HG03460 (cell line): ENCODE measurements around the gene ADAMTS19.
"Not testable (repeated sequence)": the region's sequence is repeated elsewhere in the genome, so short reads cannot be mapped to it uniquely, and the experiment has no call there.

Experiments used
- ATAC-seq: cut with Tn5 transposase; IDR thresholded peaks from one replicate; pipeline ENCODE4 v1.9.1; 2021; ENCODE audit not compliant: unreplicated experiment

Gene ADAMTS19

DNA sequence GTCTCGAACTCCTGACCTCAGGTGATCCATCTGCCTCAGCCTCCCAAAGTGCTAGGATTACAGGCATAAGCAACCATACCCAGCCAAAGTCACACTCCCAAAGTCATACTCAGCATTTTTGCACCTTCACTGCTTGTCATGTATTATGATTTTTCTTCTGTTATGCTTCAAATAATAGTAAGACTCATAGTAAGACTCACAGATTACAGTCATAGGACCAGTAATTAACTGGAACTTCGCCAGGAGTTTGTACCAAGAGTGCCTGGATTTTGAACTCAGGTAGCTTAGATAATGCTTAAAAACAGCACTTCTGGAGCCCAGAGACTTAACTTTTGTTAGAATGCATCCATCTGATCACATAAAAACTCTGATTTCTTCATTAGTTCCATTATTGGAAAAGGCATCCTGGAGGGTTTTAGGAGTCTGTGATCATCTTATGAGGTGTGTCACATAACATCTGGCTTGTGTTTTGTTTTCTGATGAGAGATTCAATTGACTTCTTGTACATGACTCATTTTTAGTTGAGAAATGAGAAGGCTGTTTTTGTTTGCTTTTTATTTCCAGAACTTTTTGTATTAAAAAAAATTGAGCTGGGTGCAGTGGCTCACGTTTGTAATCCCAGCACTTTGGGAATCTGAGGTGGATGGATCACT is 131.5 kb downstream of the ADAMTS19 start:
- no peak for ATAC-seq

DNA sequence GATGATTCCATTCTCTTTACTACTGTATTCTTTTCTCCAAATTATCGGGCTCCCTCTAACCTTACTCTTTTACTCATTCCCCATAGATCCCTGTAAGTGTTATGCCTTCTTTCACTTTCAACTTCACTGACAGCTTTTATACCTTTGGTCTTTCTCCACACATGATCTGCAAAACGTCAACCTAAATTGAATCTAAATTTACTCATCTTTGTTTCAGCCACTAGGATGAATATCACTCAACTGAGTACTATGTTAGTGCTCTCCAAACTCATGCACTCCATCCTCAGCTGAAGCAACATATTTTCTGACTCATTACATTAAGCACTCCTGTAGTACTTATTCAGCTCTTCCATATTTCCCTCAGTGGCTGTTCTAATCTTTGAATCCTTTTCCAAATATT is 133.4 kb downstream of the ADAMTS19 start:
- no peak for ATAC-seq

DNA sequence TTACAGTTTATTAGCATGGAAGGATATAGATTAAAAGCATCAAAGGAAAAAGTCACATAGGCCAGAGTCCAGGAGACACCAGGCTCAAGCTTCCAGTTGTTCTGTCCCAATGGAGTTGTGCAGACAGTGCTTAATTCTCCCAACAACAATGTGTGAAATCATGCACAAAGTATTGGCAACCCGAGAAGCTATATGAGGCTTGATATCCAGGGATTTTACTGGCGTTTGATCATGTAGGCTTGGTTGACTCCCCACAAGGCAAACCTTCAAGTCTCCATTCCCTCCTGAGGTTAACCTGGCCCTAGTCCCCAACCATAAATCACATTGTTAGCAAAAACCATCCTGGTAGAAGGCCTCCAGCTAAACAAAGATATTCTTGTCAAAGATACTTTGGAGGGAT is 141.5 kb downstream of the ADAMTS19 start:
- ATAC-seq = no peak

DNA sequence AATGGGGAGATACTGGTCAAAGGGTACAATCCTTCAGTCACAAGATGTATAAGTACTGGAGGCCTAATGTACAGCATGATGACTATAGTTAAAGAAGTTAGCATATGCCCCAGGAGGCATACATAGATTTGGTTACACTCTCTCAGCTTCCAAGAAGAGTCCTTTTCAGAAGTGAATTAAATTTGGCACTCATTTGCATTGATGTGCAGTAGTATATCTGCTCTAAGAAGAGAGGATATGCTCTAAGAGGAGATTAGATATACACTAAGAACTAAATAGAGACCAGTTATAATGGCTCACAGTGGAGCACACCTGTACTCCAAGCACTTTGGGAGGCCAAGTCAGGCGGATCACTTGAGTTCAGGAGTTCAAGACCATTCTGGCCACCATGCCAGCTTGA is 148.3 kb downstream of the ADAMTS19 start:
- no peak for ATAC-seq

DNA sequence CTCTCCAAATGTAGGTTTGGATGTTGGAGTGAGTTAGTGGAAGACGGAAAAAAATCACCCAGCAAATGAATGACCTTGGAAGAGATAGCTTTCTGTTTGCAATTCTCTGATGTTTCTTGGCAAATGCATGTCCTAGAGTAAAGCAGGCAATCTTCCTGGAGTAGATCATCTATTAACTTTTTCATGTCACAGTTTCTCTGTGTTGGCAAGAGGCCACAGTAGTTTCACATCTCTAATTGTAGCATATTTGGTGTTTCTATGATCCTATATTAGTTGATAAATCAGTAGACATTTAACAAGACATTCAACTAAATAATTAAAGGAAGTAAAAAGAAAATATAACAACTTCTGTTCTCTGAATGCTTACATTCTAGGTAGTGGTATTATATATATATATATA is 149.6 kb downstream of the ADAMTS19 start:
- peak; percentile 82 for ATAC-seq

DNA sequence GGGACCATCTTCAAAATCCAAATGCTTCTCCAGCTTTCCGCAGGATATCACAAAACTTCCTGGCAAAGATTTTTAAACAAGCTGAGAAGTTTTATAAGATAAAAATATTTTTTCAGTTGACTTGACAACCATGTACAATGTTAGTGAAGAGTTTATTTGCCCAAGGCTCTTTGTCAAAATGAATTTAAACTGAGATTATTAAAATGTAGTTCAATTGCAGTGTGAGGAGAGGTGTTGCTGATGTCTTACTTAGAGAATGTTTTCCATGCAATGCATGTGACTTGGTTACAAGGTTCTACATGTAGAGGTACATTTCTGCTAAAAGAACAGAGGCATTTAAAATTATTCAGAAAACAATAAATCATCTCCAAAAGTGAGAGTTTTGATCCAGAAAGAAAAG is 156.4 kb downstream of the ADAMTS19 start:
- no peak for ATAC-seq

DNA sequence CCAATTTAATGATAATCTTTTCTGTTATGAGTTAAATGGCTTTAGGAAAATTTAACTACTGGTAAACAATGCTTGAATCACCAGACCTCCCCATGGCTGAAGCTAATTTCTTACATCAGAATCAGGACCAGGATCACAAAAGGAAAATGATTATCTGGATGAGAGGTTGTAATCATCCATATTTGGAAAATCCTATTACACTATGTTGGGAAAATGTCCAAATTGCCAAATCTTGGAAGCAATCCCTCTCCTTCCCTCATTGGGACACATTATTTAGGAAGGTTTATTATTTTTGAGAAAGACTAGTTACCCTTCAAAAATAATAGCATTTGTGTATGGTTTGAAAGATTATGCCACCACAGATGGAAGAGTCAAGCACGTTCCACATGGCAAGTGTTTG is 157.1 kb downstream of the ADAMTS19 start:
- ATAC-seq = no peak

DNA sequence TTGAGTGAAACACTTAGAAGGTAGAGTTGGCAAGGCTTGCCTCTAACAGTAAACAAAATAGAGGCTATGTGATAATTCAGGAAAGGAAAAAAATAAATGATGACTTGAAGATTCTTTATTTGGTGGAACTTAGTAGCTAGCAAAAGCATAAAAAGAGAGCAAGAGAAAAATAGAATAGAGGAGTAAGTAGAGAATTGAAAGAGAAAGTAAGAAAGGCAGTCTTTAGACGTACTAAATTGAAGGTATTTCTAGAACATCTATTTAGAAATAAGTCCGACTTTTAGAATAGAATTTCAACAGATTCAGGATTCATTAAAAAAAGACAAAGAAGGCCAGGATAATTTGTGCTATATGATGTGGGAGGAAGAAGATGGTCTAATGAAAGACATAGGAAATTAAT is 159.7 kb downstream of the ADAMTS19 start:
- ATAC-seq = no peak

DNA sequence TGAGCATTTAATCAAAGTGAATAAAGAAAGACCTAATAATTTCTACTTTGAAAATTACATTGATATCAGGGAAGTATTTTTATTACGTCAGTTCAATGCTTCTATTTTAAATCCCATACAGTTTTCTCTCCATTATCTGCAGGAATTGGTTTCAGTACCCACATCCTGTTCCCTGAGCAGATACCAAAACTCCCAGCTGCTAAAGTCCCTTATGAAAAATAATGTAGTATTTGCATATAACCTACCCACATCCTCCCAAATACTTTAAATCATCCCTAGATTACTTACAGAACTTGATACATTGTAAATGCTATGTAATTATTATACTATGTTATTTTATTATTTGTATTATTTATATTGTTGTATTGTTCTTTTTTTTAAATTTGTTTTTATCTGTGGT is 162.4 kb downstream of the ADAMTS19 start:
- ATAC-seq = no peak

DNA sequence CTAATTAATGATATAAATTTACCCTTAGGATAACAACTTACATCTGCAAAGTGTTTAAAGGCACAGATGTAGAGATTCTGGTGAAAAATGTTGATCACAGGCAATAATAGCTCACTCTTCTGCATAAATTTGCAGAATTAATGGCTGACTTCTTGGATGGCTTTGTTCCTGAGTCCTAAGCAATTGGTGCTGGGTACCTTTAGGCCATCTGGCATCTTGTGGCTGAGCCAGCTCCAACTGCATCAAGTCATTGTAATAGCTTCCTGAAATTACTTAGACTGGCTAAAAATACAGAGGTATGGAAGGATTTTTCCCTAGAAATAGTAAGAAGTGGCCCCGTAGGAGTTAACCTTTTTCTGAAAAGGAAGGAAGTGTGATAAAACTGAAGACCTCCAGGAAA is 169.5 kb downstream of the ADAMTS19 start:
- ATAC-seq = no peak

DNA sequence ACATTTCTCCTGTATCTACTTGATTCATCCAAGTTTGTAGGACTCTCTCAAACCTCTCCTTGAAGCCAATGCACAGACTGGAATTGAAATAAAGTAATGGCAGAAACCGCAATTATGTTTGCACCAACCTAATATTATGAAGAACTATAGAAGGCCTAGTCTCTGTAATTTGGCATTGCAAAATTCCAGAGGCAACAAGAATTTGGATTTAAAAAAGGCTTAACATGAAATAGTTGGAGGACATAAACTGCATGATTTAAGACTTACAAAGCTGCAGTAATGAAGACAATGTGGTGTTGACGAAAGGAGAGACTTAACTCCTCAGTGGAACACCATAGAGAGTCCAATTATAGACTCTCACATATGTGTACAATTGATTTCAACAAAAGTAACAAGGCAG is 170.0 kb downstream of the ADAMTS19 start:
- no peak for ATAC-seq

DNA sequence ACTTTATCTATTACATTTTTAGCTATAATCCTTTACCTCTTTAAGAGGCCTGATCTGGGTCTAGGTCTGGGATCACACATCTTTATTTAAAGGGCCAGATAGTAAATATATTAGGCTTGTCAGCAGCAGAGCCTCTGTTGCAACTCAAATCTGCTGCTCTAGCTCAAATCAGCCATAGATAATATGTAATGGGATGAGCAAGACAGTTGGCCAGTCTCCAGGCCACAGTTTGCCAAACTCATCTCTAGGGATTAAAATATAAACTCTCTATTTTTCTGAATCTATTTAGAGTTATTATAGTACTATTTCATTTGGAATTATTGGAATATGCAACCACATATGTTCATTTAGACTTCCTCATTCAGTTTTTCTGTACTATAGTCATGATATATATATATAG is 171.9 kb downstream of the ADAMTS19 start:
- ATAC-seq = no peak

DNA sequence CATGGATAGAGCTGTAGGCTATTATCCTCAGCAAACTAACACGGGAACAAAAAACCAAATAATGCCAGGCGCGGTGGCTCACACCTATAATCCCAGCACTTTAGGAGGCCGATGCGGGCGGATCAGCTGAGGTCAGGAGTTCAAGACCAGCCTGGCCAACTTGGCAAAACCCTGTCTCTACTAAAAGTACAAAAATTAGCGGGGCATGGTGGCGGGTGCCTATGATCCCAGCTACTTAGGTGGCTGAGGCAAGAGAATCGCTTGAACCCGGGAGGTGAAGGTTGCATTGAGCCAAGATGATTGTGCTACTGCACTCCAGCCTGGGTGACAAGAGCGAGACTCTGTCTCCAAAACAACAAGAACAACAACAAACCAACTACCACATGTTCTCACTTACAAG is 177.4 kb downstream of the ADAMTS19 start:
- ATAC-seq = not testable (repeated sequence)

DNA sequence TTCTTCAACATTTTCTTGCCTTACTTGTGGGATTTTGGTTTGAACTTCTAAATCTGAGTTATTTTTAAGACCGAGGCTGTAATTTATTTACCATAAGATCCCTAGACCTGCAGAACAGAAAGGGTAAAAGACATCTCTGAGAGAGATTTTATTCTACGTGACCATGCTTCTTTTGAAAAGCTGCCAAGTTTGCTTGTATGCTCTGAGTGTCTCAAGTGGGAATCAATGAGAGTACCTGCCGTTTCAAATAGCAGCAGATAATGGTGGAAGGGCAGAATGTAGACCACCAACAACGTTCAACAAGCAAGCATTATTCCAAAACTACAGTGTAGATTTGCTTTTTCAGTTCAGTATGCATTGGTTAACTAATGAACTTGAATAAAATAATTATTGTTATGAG is 179.2 kb downstream of the ADAMTS19 start:
- no peak for ATAC-seq

DNA sequence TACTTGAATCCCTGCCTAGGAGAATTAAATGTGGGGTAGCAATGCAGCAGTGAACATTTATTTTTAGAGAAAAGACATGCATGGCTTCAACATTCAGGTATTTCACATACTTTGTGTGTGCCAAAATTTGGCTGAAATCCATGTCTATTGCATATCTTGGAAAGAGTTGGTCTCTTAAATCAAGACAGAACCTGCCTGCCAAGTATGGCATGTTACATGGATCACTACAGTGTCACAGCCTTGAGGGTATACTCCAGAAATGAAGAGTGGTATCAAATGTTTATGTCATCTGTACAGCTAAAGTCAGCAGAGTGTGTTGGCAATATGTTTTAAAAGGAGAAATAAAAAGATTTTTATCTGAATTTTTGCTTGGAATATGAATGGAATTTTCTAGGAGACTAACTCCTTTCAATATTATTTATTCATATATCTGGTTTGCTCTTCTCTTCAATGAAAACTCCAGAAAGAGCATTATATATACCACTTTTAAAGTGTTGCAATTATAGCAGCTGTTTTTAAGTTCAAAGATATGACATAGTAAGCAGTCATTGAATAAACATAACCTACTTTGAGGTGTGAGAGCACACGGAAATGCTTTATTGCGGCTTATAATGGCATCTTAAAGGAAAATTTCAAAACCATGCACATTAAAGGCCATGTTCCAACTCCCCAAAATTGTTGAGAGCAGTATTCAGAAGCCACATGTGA is 192.4 kb downstream of the ADAMTS19 start:
- no peak for ATAC-seq

DNA sequence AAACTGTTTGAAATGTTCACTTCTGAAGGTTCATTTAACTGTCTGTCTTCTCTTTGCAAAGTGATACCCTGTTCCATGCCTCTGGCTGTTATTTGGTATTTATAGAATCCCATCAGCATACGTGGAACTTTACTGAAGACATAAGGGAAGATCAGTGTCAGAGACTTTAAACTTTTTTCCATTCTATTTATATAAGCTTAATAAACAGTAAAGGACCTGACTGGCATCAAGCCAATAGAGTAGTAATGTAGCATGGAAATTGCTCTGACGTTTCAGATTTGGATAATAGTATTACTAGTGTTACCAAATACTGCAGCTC is 192.9 kb downstream of the ADAMTS19 start:
- no peak for ATAC-seq

DNA sequence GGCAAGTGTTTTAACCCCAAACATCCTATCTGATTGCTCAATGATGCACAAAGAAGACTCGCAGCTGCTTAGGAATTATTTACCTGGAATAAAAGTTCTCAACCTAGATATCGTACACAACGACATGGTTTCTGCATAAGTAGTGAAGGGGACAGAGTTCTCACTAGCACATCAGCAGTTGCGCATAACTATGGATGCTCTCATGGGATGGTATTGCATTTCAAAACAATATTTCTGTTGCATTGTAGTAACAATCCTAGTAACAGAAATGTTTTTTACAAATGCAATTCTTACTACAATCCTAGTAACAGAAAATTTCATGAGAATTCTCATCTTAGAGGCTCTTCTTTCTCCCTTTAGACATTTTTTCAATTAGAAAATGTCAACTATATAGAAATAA is 193.3 kb downstream of the ADAMTS19 start:
- no peak for ATAC-seq

DNA sequence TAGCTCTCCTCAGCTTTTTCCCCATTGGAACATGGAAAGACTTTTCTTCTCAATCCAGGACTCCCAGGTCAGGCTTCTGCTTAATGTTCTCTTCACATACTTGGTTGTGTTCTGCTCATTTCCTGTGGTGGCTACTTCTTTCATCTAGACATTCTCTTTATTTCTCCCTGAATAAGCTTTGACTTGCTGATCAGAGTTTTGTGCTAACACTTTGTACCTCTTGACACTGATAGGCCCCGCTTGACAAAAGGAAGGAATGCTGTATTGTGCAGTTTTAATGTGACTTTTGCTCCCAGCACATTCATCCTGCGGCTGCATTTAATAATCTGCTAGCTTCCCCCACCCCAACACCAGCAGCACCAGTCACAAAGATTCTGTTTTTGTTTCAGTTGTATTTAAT is 196.9 kb downstream of the ADAMTS19 start:
- ATAC-seq = no peak

DNA sequence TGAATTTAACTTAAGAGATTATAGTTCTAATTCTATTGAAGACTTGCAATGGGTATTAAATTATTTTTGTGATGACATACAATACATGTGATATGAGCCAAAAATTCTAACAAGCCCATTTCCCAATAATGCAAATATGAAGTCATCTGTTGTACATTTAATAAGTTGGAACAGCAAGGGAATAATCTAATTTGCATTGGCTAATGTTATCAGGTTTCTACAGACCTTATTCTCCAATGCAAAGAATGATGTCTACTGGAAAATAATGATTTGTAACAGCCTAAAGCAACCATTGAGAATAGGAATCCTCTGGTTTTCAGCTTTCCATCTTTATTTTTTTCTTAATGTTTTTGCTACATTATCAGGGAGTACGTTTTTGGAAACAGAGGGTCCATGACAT is 198.7 kb downstream of the ADAMTS19 start:
- ATAC-seq = no peak

DNA sequence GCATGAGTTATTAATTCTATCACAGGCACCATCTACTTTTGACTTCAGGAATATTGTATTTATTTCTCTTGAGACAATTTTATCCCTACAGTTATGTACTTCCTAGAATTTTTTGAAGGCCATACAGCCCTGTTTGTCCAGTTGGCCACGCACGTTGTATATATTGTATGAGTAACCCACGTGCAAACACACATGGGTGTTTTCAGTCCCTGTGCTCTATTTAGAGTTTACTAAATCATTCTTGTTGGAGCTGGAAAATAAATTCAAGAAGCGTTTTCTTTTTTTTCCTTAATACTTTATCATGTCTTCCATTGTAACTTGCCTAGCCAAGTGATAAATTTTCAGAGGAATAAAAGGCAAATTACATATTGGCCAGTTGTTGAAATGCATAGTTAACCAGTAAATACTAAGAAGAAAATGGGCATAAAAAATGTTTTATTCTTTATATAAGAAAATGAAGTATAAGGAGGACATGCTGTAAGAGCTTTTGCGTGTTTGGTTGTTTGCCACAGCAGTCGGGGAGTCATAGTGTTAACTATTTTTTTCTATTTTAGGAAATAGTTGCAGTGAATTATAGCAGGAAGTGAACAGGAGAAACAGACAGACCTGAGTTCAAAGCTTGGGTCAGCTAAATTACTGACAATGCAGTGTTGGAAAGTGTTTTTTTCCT is 201.4 kb downstream of the ADAMTS19 start:
- ATAC-seq = no peak

DNA sequence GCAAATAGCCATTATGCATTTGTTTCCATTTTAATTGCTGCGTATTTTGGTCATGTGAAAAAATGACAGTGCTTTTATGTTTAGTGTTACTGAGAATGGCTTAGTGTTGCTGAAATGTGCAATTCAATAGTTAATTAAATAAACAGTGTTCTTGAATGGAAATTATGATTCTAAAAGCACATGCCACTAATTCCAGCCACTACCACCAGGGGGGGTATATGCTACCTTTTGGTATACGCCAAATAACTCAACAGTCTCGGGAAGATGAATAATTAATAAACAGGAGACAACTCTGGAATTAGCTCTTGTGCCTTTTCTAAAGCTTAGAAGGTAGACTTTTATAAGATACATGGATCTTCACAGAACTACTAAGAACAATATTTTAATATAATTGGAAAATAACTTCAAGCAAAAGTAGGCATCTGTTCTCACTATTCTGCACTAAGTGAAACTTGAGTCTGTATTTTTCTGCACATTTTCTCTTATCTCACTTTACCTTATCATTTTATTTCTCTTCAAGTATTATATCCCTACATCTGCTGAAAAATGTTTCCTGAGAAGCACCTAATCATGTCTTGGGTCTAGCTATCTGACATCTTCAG is 204.3 kb downstream of the ADAMTS19 start:
- ATAC-seq = peak; percentile 75

DNA sequence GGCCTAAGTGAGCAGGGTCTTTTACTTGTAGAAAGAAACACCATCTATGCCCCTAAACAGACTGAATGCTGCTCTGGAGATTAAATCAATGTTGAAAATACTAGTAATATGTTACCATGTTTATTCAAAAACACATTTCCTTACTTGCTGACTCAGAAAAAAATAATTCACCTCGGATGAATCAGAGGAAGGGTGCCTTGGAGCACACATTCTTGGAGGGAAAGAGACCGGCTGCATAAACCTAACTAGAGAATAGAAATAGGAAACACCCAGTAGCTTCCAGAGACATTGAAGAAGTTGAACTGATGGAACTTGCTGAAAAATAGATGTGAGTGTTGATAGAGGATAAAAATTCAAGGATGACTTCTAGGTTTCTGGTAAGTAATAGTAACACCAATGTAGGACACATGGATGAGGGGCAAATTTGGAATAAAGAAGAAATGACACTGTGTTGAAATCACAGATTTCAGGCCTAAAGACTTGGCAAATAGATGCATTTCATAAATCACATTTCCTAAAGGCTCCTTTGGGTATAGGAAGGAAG is 210.9 kb downstream of the ADAMTS19 start:
- no peak for ATAC-seq
